Measurements from ENCODE around the gene CKB.

Gene CKB

DNA sequence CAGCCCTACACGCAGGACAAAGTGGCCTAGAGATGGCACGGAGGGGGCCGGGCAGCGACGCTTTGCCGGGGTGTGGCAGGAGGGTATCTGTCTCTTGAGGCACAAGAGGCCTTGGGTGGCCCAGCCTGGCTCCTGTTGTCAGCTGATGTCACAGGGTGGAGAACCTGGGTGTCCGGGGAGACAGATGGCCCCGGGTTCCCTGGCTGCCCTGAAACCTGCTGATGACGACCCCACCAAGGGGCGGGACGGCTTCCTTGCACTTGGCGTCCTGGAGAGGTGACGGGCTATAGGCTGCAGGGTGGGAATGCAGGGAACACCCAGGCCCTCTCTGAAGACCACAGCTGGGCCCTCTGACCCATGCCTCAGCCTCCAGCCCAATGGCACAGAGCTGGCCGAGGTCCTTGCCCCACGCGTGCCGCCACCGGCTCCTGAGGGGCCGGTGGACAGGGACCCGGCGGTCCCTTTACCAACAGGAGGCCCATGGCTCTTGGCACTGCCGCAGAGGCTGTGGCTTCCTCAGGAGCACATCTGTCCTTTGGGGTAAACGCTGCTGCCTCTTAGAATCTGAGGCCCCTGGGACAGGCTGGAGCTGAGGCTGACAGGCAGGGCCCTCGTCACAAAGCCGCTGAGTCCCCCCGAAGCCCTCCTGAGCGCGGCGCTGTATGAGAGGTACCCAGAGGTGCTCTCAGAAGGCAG is 22.7 kb upstream of the CKB start (continued):
- TF ChIP-seq, protein P1, sequence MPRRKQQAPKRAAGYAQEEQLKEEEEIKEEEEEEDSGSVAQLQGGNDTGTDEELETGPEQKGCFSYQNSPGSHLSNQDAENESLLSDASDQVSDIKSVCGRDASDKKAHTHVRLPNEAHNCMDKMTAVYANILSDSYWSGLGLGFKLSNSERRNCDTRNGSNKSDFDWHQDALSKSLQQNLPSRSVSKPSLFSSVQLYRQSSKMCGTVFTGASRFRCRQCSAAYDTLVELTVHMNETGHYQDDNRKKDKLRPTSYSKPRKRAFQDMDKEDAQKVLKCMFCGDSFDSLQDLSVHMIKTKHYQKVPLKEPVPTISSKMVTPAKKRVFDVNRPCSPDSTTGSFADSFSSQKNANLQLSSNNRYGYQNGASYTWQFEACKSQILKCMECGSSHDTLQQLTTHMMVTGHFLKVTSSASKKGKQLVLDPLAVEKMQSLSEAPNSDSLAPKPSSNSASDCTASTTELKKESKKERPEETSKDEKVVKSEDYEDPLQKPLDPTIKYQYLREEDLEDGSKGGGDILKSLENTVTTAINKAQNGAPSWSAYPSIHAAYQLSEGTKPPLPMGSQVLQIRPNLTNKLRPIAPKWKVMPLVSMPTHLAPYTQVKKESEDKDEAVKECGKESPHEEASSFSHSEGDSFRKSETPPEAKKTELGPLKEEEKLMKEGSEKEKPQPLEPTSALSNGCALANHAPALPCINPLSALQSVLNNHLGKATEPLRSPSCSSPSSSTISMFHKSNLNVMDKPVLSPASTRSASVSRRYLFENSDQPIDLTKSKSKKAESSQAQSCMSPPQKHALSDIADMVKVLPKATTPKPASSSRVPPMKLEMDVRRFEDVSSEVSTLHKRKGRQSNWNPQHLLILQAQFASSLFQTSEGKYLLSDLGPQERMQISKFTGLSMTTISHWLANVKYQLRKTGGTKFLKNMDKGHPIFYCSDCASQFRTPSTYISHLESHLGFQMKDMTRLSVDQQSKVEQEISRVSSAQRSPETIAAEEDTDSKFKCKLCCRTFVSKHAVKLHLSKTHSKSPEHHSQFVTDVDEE (CRISPR knock-in tag; IDR thresholded peaks at IDR 0.05) = no peak
- TF ChIP-seq, protein P2, sequence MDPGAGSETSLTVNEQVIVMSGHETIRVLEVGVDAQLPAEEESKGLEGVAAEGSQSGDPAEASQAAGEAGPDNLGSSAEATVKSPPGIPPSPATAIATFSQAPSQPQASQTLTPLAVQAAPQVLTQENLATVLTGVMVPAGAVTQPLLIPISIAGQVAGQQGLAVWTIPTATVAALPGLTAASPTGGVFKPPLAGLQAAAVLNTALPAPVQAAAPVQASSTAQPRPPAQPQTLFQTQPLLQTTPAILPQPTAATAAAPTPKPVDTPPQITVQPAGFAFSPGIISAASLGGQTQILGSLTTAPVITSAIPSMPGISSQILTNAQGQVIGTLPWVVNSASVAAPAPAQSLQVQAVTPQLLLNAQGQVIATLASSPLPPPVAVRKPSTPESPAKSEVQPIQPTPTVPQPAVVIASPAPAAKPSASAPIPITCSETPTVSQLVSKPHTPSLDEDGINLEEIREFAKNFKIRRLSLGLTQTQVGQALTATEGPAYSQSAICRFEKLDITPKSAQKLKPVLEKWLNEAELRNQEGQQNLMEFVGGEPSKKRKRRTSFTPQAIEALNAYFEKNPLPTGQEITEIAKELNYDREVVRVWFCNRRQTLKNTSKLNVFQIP (CRISPR knock-in tag; IDR thresholded peaks at IDR 0.05; ENCODE audit: borderline replicate concordance, low read depth) = no peak
- TF ChIP-seq, protein P3, sequence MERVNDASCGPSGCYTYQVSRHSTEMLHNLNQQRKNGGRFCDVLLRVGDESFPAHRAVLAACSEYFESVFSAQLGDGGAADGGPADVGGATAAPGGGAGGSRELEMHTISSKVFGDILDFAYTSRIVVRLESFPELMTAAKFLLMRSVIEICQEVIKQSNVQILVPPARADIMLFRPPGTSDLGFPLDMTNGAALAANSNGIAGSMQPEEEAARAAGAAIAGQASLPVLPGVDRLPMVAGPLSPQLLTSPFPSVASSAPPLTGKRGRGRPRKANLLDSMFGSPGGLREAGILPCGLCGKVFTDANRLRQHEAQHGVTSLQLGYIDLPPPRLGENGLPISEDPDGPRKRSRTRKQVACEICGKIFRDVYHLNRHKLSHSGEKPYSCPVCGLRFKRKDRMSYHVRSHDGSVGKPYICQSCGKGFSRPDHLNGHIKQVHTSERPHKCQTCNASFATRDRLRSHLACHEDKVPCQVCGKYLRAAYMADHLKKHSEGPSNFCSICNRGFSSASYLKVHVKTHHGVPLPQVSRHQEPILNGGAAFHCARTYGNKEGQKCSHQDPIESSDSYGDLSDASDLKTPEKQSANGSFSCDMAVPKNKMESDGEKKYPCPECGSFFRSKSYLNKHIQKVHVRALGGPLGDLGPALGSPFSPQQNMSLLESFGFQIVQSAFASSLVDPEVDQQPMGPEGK (CRISPR knock-in tag; IDR thresholded peaks at IDR 0.05; ENCODE audit: borderline replicate concordance) = no peak
- TF ChIP-seq TOX (CRISPR knock-in tag; IDR thresholded peaks at IDR 0.05; ENCODE audit: borderline replicate concordance) = no peak

DNA sequence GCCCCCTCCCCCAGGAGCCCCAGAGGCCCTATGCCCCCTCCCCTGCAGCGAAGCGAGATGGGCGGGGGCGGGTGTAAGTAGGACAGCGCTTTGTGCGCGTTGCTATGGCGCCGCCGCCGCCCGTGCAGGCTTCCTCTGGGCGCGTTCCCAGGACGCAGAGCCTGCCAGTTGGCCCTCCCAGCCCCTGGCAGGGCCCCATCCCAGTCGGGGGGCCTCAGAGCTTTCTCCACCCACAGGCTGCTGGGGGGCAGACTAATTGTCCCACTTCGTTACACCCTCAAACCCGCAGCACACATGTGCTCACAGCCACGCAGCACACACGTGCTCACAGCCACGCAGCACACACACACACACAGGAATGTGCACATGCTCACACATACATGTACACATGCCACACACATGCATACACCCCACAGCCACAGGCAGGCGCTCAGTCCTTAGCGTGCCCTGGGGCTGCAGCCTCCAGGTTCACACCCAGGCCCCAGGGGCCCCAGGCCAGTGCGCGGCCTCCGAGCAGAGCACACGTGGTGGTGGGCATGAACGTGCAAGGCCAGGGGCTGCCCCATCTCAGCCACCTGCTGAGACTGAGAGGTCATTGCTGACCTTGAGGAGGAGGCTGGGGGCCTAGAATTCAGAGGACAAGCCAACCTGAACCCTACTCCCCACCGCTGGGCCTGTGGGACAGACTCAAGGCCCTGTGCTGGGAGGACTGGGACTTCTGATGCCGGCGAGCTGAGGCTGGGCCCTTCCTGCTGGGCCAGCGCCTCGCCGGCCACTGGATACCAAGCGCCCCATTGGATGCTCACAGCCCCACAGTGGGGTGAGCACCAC is 22.0 kb upstream of the CKB start:
- TF ChIP-seq, protein P4, sequence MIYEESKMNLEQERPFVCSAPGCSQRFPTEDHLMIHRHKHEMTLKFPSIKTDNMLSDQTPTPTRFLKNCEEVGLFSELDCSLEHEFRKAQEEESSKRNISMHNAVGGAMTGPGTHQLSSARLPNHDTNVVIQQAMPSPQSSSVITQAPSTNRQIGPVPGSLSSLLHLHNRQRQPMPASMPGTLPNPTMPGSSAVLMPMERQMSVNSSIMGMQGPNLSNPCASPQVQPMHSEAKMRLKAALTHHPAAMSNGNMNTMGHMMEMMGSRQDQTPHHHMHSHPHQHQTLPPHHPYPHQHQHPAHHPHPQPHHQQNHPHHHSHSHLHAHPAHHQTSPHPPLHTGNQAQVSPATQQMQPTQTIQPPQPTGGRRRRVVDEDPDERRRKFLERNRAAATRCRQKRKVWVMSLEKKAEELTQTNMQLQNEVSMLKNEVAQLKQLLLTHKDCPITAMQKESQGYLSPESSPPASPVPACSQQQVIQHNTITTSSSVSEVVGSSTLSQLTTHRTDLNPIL (CRISPR knock-in tag; IDR thresholded peaks at IDR 0.05; ENCODE audit: low read depth) = no peak
- TF ChIP-seq ZNF565 (CRISPR knock-in tag; conservative IDR thresholded peaks at IDR 0.05; ENCODE audit: low read depth) (no peak), TCF4 (CRISPR knock-in tag; IDR thresholded peaks at IDR 0.05; ENCODE audit: borderline replicate concordance) (no peak), BACH2 (CRISPR knock-in tag; IDR thresholded peaks at IDR 0.05; ENCODE audit: borderline replicate concordance) (no peak), ZC3H10 (CRISPR knock-in tag; IDR thresholded peaks at IDR 0.05) (no peak), ZFP3 (CRISPR knock-in tag; IDR thresholded peaks at IDR 0.05) (no peak), ARNTL (CRISPR knock-in tag; IDR thresholded peaks at IDR 0.05; ENCODE audit: borderline replicate concordance, low read depth) (no peak), OSR1 (CRISPR knock-in tag; IDR thresholded peaks at IDR 0.05) (no peak), ZNF8 (CRISPR knock-in tag; IDR thresholded peaks at IDR 0.05) (no peak), TOX (CRISPR knock-in tag; IDR thresholded peaks at IDR 0.05; ENCODE audit: borderline replicate concordance) (no peak), ISL1 (CRISPR knock-in tag; IDR thresholded peaks at IDR 0.05) (no peak), CSDC2 (CRISPR knock-in tag; IDR thresholded peaks at IDR 0.05) (no peak)
- TF ChIP-seq, protein P5, sequence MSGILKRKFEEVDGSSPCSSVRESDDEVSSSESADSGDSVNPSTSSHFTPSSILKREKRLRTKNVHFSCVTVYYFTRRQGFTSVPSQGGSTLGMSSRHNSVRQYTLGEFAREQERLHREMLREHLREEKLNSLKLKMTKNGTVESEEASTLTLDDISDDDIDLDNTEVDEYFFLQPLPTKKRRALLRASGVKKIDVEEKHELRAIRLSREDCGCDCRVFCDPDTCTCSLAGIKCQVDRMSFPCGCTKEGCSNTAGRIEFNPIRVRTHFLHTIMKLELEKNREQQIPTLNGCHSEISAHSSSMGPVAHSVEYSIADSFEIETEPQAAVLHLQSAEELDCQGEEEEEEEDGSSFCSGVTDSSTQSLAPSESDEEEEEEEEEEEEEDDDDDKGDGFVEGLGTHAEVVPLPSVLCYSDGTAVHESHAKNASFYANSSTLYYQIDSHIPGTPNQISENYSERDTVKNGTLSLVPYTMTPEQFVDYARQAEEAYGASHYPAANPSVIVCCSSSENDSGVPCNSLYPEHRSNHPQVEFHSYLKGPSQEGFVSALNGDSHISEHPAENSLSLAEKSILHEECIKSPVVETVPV (CRISPR knock-in tag; IDR thresholded peaks at IDR 0.05) = no peak
- ATAC-seq = no peak

DNA sequence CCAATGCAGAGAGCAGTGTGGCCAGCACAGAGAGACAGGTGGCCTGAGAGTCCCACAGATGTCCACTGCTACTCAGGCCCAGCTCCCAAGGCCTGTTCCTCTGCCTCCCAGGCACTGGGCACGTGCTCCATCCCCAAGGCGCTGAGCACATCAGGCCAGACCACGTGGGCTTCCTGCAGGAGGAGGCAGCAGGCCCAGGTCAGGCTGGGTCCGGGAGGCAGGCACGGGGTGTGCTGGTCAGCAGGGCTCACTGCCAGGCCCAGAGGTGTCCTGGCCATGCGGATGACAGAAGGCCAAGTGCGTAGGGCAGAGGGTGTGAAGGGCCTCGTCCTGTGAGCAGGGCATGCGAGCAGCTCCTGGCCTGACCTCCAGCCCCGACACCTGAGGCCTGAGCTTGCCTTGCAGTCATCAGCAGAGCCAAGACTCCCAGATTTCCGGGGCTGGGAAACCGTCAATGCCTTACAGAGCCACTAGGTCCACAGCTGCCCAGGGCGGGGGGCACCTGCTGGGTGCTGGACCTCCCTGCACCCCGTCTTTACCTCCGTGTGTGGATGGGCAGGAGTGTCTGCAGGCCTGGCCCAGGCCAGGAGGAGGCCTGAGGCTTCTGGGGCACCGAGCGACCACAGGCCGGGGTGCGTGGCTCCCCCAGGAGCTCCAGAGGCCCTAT is 21.2 kb upstream of the CKB start:
- no peak for ATAC-seq

More for the DNA sequence above, 21.2 kb upstream of the CKB start:
- TF ChIP-seq ZNF565 (CRISPR knock-in tag; conservative IDR thresholded peaks at IDR 0.05; ENCODE audit: low read depth) = no peak
- TF ChIP-seq, protein P1 (CRISPR knock-in tag; IDR thresholded peaks at IDR 0.05) = no peak
- no peak for TF ChIP-seq SNAI2 (CRISPR knock-in tag; IDR thresholded peaks at IDR 0.05)
- no peak for TF ChIP-seq ZC3H10 (CRISPR knock-in tag; IDR thresholded peaks at IDR 0.05)
- no peak for TF ChIP-seq TOX (CRISPR knock-in tag; IDR thresholded peaks at IDR 0.05; ENCODE audit: borderline replicate concordance)
- no peak for TF ChIP-seq CSDC2 (CRISPR knock-in tag; IDR thresholded peaks at IDR 0.05)
- TF ChIP-seq ZNF70 (CRISPR knock-in tag; IDR thresholded peaks at IDR 0.05) = no peak
- TF ChIP-seq, protein P4 (CRISPR knock-in tag; IDR thresholded peaks at IDR 0.05; ENCODE audit: low read depth) = no peak
- TF ChIP-seq, protein P2 (CRISPR knock-in tag; IDR thresholded peaks at IDR 0.05; ENCODE audit: borderline replicate concordance, low read depth) = no peak

Data from SK-N-SH treated with all-trans-retinoic acid at 6 μM for 48 hours (cell line).